ENCODE measurements around the gene AMMECR1.

DNA sequence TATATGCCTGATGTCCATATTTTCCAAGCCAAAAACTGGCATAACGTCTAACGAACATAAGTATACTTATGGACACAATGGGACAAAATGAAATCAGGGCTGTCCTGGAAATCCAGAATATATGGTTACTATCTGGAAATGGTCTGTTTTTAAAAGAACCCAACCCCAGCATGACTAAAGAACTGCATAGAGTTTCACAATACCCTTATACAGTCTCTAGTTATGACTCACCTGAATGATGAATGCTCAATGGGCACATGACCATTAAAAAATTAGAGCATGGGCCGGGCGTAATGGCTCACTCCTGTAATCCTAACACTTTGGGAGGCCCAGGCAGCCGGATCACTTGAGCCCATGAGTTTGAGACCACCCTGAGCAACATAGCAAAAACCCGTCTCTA is 31.8 kb downstream of the AMMECR1 start:
- TF ChIP-seq, protein P1, sequence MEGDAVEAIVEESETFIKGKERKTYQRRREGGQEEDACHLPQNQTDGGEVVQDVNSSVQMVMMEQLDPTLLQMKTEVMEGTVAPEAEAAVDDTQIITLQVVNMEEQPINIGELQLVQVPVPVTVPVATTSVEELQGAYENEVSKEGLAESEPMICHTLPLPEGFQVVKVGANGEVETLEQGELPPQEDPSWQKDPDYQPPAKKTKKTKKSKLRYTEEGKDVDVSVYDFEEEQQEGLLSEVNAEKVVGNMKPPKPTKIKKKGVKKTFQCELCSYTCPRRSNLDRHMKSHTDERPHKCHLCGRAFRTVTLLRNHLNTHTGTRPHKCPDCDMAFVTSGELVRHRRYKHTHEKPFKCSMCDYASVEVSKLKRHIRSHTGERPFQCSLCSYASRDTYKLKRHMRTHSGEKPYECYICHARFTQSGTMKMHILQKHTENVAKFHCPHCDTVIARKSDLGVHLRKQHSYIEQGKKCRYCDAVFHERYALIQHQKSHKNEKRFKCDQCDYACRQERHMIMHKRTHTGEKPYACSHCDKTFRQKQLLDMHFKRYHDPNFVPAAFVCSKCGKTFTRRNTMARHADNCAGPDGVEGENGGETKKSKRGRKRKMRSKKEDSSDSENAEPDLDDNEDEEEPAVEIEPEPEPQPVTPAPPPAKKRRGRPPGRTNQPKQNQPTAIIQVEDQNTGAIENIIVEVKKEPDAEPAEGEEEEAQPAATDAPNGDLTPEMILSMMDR (IDR thresholded peaks at IDR 0.05), result no peak
- no peak for TF ChIP-seq ZFX (IDR thresholded peaks at IDR 0.05; ENCODE audit: borderline replicate concordance)
